ENCODE results near the gene PRSS48. TPM values are rescaled to one million over a fixed set of nuclear protein-coding genes. Genes with fewer than 3 reads are reported as not detected.
"Not testable (repeated sequence)": the region's sequence is repeated elsewhere in the genome, so short reads cannot be mapped to it uniquely, and the experiment has no call there.

PRSS48 gene
- total RNA-seq, 1 donor from 2014 or later: not detected

DNA sequence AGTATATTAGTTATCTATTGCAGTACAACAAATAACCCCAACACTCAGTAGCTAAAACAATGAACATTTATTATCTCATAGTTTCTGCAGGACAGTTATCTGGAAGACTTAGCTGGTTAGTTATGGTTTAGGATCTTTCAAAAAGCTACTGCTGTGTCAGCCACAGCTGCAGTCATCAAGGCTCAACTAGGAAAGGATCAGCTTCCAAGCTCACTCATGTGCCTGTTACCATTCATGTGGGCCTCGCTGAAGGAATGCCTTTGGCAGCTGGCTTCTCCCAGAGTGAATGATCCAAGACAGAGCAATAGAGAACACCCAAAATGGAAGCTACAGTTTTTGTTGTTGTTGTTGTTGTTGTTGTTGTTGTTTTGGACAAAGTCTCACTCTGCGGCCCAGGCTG, 13.5 kb upstream of the PRSS48 start:
- Histone ChIP-seq H3K36me3 (no peaks in the 10 kb centered on the region), H3K4me1 (no peaks in the 10 kb centered on the region), H3K27me3 (no peaks in the 10 kb centered on the region), H3K27ac (no peak overlapping the region), H3K4me3 (no peak overlapping the region), H3K9me3 (no peaks in the 10 kb centered on the region)
- TF ChIP-seq CTCF (IDR thresholded peaks at IDR 0.05): no peak
- no peak for DNase-seq (ENCODE audit: low spot score in 2 of 2)
- intact Hi-C loops (cut with DNase I): no loop called here

- Histone ChIP-seq H3K27me3 (no peaks in the 10 kb centered on the region), H3K36me3 (no peaks in the 10 kb centered on the region), H3K4me1 (no peaks in the 10 kb centered on the region), H3K9me3 (no peaks in the 10 kb centered on the region), H3K4me3 (no peak overlapping the region), H3K27ac (no peak overlapping the region)
- DNase-seq (ENCODE audit: low spot score in 2 of 2): no peak
- no peak for TF ChIP-seq CTCF (IDR thresholded peaks at IDR 0.05)
- intact Hi-C loops (cut with DNase I): no loop called here
These were observed 10.5 kb upstream of the PRSS48 start for GRCh38 chr4:151266497-151266896.

DNA sequence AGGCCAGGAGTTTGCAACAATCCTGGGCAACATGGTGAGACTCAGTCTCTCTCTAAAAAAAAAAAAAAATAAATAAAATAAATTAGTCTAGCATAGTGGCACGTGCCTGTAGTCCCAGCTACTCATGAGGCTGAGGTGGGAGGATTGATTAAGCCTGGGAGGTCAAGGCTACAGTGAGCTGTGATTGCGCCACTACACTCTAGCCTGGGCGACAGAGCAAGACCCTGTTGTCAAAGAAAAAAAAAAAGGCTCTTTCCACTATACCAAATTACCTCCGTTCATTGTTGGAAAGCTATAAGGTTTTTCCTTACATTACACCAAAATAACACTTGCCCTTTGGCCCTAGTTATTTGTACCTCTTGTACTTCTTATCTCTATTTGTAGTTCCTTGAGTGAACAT, 9.9 kb upstream of the PRSS48 start:
- Histone ChIP-seq H3K36me3 (no peaks in the 10 kb centered on the region), H3K9me3 (no peaks in the 10 kb centered on the region), H3K27ac (no peak overlapping the region), H3K27me3 (no peaks in the 10 kb centered on the region), H3K4me1 (no peaks in the 10 kb centered on the region), H3K4me3 (no peak overlapping the region)
- no peak for DNase-seq (ENCODE audit: low spot score in 2 of 2)
- TF ChIP-seq CTCF (IDR thresholded peaks at IDR 0.05): no peak
- intact Hi-C loops (cut with DNase I): no loop called here

DNA sequence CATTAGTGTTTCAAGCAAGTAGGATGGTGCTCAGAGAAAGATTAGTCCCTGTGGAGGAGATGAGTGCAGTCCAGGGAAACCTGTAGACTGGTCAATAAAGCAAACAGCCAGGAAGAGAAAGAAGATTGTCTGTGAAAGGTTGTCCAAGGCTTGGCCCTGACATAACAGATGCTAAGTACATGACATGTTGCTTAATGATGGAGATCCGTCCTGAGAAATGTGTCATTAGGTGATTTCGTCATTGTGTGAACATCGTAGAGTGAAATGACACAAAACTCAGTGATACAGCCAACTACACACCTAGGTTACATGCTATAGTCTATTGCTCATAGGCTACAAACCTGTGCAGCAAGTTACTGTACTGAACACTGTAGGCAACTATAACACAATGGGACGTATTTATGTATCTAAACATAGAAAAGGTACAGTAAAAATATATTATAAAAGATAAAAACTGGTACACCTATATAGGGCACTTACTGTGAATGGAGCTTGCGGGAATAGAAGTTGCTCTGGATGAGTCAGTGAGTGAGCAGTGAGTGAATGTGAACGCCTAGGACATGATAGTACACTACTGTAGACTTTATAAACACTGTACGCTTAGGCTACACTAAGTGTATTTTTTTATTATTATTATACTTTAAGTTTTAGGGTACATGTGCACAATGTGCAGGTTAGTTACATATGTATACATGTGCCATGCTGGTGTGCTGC, 9.0 kb upstream of the PRSS48 start:
- H3K4me3 ChIP-seq: no peak overlapping the region
- no peak overlapping the region for H3K27ac ChIP-seq
- no peaks in the 10 kb centered on the region for H3K36me3 ChIP-seq
- no peaks in the 10 kb centered on the region for H3K27me3 ChIP-seq
- no peak for TF ChIP-seq CTCF (IDR thresholded peaks at IDR 0.05)
- no peak for DNase-seq (ENCODE audit: low spot score in 2 of 2)
- no peaks in the 10 kb centered on the region for H3K9me3 ChIP-seq
- intact Hi-C loops (cut with DNase I): no loop called here
- no peaks in the 10 kb centered on the region for H3K4me1 ChIP-seq

DNA sequence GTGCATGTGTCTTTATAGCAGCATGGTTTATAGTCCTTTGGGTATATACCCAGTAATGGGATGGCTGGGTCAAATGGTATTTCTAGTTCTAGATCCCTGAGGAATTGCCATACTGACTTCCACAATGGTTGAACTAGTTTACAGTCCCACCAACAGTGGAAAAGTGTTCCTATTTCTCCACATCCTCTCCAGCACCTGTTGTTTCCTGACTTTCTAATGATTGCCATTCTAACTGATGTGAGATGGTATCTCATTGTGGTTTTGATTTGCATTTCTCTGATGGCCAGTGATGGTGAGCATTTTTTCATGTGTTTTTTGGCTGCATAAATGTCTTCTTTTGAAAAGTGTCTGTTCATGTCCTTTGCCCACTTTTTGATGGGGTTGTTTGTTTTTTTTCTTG, 8.1 kb upstream of the PRSS48 start:
- H3K4me1 ChIP-seq; H3K27ac ChIP-seq; intact Hi-C loops (cut with DNase I); DNase-seq (ENCODE audit: low spot score in 2 of 2); H3K9me3 ChIP-seq; H3K36me3 ChIP-seq; H3K27me3 ChIP-seq; H3K4me3 ChIP-seq: not testable (repeated sequence)

DNA sequence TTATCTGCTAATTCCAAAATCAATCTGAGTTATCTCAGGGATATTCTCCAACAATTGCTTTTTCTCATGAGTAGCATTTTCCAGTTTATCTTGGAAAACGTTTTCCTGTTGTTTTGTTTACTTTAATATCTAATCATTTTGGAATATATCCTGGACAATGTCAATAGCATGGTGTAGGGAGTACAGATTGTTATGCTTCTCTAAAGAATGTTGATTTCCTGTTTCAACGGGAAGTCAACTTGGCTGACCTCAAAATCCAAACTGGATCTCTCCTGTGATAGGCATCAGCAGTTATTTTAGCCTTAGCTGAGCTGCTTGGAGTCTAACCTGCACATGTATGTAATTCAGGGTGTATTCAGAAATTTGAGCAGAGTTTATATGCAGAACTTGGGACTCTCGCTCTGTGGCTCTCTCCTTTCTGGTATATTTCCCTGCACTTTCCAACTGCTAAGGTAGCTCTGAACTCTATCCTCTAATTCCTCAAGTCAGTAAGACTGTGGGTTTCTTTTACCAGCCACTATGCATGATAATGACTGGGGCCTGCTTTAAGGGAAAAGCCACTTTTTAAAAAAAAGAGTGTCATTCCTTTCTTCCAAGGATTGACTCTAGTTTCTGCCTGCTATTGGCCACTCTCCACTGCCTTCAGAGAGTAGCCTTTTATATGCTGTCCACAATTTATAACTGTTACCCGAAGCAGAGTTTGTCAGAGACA, 7.7 kb downstream of the PRSS48 start:
- Histone ChIP-seq H3K27me3 (no peaks in the 10 kb centered on the region), H3K27ac (no peak overlapping the region), H3K4me3 (no peak overlapping the region), H3K9me3 (peaks cover 0 to 7% of the 10 kb centered on the region in 2 donors), H3K4me1 (no peaks in the 10 kb centered on the region), H3K36me3 (no peaks in the 10 kb centered on the region)
- DNase-seq (ENCODE audit: low spot score in 2 of 2): no peak
- no peak for TF ChIP-seq CTCF (IDR thresholded peaks at IDR 0.05)
- intact Hi-C loops (cut with DNase I): no loop called here
